GM13976 (cell line): ENCODE data around the gene VN1R2.
"Not testable (repeated sequence)": the region's sequence is repeated elsewhere in the genome, so short reads cannot be mapped to it uniquely, and the experiment has no call there.

Experiments
- DNase-seq: peaks from one replicate; pipeline ENCODE4 v3.0.0; 2012; ENCODE audit warnings: low spot score
- CTCF ChIP-seq: IDR thresholded peaks from 2 replicates; pipeline ENCODE4 v1.5.1; 2012; ENCODE audit warnings: borderline replicate concordance, mild to moderate bottlenecking; ENCODE audit not compliant: insufficient read depth; ENCODE audit errors: extremely low read depth, missing control alignments, control extremely low read depth
- in situ Hi-C: fragments of 300-500 bp; cut with MboI; formaldehyde crosslinking; loops from one replicate; pipeline ENCODE4 v1.12.0; 2022; ENCODE audit warnings: low sequenced_read_pairs, mixed read lengths, inconsistent platforms; ENCODE audit not compliant: unreplicated experiment

VN1R2 gene

GRCh38 chr19:53254411-53255341, 3.4 kb upstream of the VN1R2 start, which contains the start of gene ZNF677:
TSS of gene ZNF677 (minus strand) at chr19:53254873. CDS start at chr19:53251550, 3,323 bp downstream.
- no peak for TF ChIP-seq CTCF
- in situ Hi-C loops = no loop called here
- DNase-seq = peak; percentile 74

GRCh38 chr19:53267623-53268022, 9.5 kb downstream of the VN1R2 start, which contains the start of gene VN1R4:
TSS of gene VN1R4 (minus strand) at chr19:53267723. CDS start at chr19:53267665, 58 bp downstream.
- DNase-seq, in situ Hi-C loops: not testable (repeated sequence)

GRCh38 chr19:53269861-53270260, 11.8 kb downstream of the VN1R2 start:
- in situ Hi-C loops, DNase-seq: not testable (repeated sequence)

DNA sequence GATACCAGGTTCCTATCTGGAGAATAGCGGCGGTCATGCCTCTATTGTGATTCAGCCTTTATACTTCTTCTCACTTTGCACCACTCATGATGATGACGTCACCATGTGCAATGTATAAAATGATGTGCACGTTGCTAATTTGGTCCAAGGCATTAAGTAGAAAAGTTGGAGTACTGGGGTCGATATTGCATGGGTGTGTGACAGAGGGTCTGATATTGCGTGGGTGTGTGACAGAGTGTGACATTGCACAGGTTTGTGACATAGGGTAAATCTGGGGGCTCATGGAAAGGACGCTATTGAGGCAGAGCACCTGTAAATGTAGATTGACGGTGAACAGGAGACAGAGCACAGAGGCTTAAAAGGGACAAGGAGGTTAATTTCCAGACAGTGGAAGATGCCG, 14.0 kb downstream of the VN1R2 start:
- in situ Hi-C loops = no loop called here
- TF ChIP-seq CTCF = no peak

GRCh38 chr19:53275480-53275879, 17.4 kb downstream of the VN1R2 start:
- in situ Hi-C loops = no loop called here
- no peak for TF ChIP-seq CTCF
- DNase-seq = no peak

More for the DNA sequence above, 14.0 kb downstream of the VN1R2 start:
- DNase-seq = no peak

DNA sequence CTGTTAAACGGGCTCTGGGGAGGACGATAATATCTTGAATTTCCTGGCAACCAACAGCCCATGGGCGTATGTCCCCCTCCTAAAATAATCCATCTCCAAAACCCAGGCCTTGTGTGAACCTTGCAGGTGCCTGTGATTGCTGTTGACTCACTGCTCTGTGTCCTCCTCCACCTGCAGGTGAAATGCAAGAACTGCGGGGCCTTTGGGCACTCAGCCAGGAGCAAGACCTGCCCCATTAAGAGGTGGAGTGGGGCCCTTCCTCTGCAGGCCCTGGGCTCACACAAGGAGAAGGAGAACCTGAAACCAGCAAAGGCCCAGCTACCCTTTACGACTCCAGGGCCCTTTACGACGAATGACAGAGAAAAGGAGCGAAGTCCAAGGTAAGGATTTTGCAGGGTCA, 23.9 kb downstream of the VN1R2 start:
- in situ Hi-C loops, DNase-seq: not testable (repeated sequence)

DNA sequence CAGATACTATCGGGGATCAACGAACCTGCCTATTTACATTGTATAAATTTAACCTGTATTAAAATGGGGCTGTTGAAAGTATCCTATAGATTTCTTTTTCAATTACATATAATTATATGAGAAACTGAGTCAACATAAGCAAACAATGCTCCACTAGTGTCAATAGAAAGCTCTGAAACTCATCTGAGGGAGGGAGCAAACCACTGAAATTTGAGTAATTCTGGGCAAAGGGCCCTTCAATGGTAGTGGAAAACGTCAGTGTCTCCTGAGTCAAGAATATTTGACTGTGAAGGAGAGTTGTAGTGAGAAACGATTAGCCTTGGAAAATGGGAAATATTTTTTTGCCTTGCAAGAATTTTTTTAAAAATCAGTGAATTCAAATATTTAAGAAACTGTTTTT, 27.0 kb downstream of the VN1R2 start:
- in situ Hi-C loops = no loop called here
- no peak for TF ChIP-seq CTCF
- DNase-seq = no peak

DNA sequence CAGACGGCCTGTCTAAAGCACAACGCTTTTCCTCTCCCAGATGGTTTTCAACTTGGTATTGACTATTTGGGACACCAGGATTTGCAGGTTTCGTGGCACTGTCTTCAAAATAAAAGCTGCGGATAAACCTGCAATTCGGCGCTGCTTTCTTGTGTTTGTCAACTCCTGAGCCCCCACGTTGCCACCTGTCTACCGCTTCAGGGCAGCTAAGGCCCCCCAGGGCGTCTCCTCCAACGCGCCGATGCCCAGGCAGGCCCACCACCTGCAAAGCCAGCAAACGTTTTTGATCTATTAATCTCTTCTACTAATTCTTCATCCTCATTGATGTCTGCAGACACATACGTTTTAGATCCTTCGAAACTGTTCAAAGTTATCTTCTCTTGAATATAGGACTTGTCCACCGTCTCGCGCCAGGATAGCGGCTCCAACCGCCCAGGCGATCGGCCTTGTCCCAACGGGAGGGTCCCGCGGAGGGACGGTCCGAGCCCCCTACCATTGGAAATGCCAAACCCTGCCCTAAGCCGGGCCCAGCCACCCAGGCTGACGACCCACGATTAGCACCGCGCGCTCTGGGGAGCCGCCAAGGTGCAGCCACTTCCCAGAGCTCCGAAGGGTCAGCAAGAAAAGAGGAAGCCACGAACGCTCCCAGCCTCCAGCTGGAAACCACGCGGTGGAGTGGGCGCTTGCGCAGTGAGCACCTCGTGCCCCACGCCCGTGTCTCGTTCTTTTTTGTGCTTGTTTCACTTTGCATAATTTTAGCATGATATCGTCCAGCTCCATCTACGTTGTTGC, 32.9 kb downstream of the VN1R2 start:
- in situ Hi-C loops = no loop called here
- no peak for DNase-seq
- TF ChIP-seq CTCF = no peak
